GM12878 (cell line): ENCODE measurements around the gene DNAH9.

Experiments
- CBX3 ChIP-seq: fragments of 200-600 bp; sonication (generic); IDR thresholded peaks from 2 replicates; pipeline ENCODE4 v1.6.1; 2016; ENCODE audit warnings: low read depth, borderline replicate concordance
- CEBPB ChIP-seq, 2 experiments: fragments of 150-350 bp in 1 of 2; IDR thresholded peaks; 2 replicates each; pipeline ENCODE4 v1.6.1; 2012 to 2014; ENCODE audit warnings: low read depth in 2 of 2, low read length in 2 of 2, borderline replicate concordance in 1 of 2, inconsistent platforms in 1 of 2
- CREB1 ChIP-seq: IDR thresholded peaks from 2 replicates; pipeline ENCODE4 v1.6.1; 2012; ENCODE audit warnings: low read depth, mild to moderate bottlenecking, inconsistent platforms
- CTCF ChIP-seq, 3 experiments: IDR thresholded peaks in 2 of 3; conservative IDR thresholded peaks in 1 of 3; 2 replicates each; pipeline ENCODE4 v1.5.1; 2011; ENCODE audit warnings: low read depth in 3 of 3, low read length in 3 of 3, mild to moderate bottlenecking in 3 of 3, control low read depth in 2 of 3, moderate library complexity in 2 of 3, inconsistent platforms in 1 of 3, mixed read lengths in 1 of 3; ENCODE audit not compliant: control insufficient read depth in 2 of 3, insufficient read depth in 1 of 3; ENCODE audit errors: extremely low read depth in 1 of 3
- EZH2 ChIP-seq: IDR thresholded peaks from 2 replicates; pipeline ENCODE4 v1.6.1; 2012; ENCODE audit warnings: low read depth, mild to moderate bottlenecking, control low read depth, inconsistent platforms, low read length, borderline replicate concordance; ENCODE audit not compliant: control insufficient read depth
- FOS ChIP-seq: IDR thresholded peaks from 3 replicates; pipeline ENCODE4 v1.6.1; 2011; ENCODE audit warnings: borderline replicate concordance; ENCODE audit not compliant: insufficient read length; ENCODE audit errors: extremely low read depth
- NFYA ChIP-seq: IDR thresholded peaks from 2 replicates; pipeline ENCODE4 v1.6.1; 2011; ENCODE audit warnings: low read depth, mild to moderate bottlenecking, low read length, improper control_type of control experiment, borderline replicate concordance
- RAD21 ChIP-seq: IDR thresholded peaks from 2 replicates; pipeline ENCODE4 v1.6.1; 2011; ENCODE audit warnings: mild to moderate bottlenecking, low read depth, low read length, moderate library complexity; ENCODE audit not compliant: insufficient read depth
- RAD51 ChIP-seq: fragments of 450-650 bp; IDR thresholded peaks from 2 replicates; pipeline ENCODE4 v1.6.1; 2016; ENCODE audit warnings: moderate library complexity, mild to moderate bottlenecking, inconsistent platforms
- SP1 ChIP-seq: IDR thresholded peaks from one replicate; pipeline ENCODE4 v1.6.1; 2011; ENCODE audit warnings: low read depth, low read length
- SUZ12 ChIP-seq: fragments of 200-600 bp; sonication (generic); IDR thresholded peaks from one replicate; pipeline ENCODE4 v1.6.1; 2018; ENCODE audit warnings: antibody characterized with exemption, mild to moderate bottlenecking; ENCODE audit not compliant: unreplicated experiment
- ZNF622 ChIP-seq: fragments of 450-650 bp; IDR thresholded peaks from 2 replicates; pipeline ENCODE4 v1.6.1; 2017; ENCODE audit warnings: mild to moderate bottlenecking, inconsistent platforms
- TF ChIP-seq, protein P1 (sequence below): fragments of 450-650 bp; formaldehyde crosslinking; IDR thresholded peaks from 2 replicates; pipeline ENCODE4 v1.4.0; 2020; ENCODE audit warnings: mild to moderate bottlenecking, moderate library complexity

DNA sequence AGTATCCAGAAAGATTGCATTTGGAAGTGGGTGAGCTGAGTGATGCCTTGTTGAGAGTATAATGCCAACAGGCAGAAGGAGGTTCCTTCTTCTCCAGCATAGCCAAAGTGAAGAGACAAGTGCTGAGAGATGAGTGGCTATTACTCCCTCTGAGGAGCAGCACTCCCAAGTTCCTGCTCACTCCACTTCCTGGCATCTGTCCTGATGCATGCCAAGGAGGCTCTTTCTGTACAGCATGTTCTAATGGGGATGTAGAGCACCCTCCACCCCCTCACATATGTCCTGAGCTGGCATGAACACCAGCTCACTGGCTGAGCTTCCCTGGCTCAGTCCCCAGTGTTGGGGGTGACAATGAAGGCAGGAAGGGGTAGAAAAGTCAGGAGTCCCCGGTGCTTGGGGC, 44.2 kb upstream of the DNAH9 start:
- TF ChIP-seq SUZ12 = no peak
- TF ChIP-seq CTCF (IDR thresholded peaks at IDR 0.05 in 2 of 3, conservative IDR thresholded peaks at IDR 0.05 in 1 of 3; ENCODE audit: control insufficient read depth in 2 of 3, extremely low read depth in 1 of 3, insufficient read depth in 1 of 3, low read depth in 3 of 3, low read length in 3 of 3) = no peak
- no peak for TF ChIP-seq ZNF622
- TF ChIP-seq CEBPB (IDR thresholded peaks at IDR 0.05; ENCODE audit: borderline replicate concordance in 1 of 2, low read depth in 2 of 2, low read length in 2 of 2) = no peak
- TF ChIP-seq CBX3 = no peak
- no peak for TF ChIP-seq SP1
- no peak for TF ChIP-seq RAD51
- TF ChIP-seq, protein P1, sequence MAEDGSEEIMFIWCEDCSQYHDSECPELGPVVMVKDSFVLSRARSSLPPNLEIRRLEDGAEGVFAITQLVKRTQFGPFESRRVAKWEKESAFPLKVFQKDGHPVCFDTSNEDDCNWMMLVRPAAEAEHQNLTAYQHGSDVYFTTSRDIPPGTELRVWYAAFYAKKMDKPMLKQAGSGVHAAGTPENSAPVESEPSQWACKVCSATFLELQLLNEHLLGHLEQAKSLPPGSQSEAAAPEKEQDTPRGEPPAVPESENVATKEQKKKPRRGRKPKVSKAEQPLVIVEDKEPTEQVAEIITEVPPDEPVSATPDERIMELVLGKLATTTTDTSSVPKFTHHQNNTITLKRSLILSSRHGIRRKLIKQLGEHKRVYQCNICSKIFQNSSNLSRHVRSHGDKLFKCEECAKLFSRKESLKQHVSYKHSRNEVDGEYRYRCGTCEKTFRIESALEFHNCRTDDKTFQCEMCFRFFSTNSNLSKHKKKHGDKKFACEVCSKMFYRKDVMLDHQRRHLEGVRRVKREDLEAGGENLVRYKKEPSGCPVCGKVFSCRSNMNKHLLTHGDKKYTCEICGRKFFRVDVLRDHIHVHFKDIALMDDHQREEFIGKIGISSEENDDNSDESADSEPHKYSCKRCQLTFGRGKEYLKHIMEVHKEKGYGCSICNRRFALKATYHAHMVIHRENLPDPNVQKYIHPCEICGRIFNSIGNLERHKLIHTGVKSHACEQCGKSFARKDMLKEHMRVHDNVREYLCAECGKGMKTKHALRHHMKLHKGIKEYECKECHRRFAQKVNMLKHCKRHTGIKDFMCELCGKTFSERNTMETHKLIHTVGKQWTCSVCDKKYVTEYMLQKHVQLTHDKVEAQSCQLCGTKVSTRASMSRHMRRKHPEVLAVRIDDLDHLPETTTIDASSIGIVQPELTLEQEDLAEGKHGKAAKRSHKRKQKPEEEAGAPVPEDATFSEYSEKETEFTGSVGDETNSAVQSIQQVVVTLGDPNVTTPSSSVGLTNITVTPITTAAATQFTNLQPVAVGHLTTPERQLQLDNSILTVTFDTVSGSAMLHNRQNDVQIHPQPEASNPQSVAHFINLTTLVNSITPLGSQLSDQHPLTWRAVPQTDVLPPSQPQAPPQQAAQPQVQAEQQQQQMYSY (CRISPR knock-in tag) = no peak
- TF ChIP-seq EZH2 = no peak
- no peak for TF ChIP-seq NFYA
- TF ChIP-seq RAD21 = no peak
- TF ChIP-seq FOS = no peak
- TF ChIP-seq CREB1 = no peak
